GM18511 (cell line): ENCODE results near the gene ATG9B.

Experiments used
- ATAC-seq: cut with Tn5 transposase; IDR thresholded peaks from one replicate; pipeline ENCODE4 v1.9.1; 2021; ENCODE audit warnings: mild to moderate bottlenecking, moderate library complexity; ENCODE audit not compliant: unreplicated experiment

ATG9B gene

GRCh38 chr7:150971242-150972022 lies 52.9 kb downstream of the ATG9B start:
- no peak for ATAC-seq

- no peak for ATAC-seq
Observed at GRCh38 chr7:150970424-150970823, 53.9 kb downstream of the ATG9B start.

- ATAC-seq: no peak
Observed at GRCh38 chr7:150969475-150969874, 54.8 kb downstream of the ATG9B start.

GRCh38 chr7:150968734-150969372 lies 55.4 kb downstream of the ATG9B start:
- no peak for ATAC-seq

- no peak for ATAC-seq
Observed at GRCh38 chr7:150968056-150968733, 56.1 kb downstream of the ATG9B start.

GRCh38 chr7:150967349-150967748 lies 56.9 kb downstream of the ATG9B start:
- no peak for ATAC-seq

- ATAC-seq: no peak
Observed at GRCh38 chr7:150966002-150966401, 58.3 kb downstream of the ATG9B start.

GRCh38 chr7:150965273-150965830 lies 58.9 kb downstream of the ATG9B start:
- ATAC-seq: no peak
